Tibial artery (tissue), 4 donors: ENCODE measurements around the gene MAP1LC3B2.

Experiments
- DNase-seq, 2 donors: peaks; one replicate each; pipeline ENCODE4 v3.0.0-alpha.2; 2019
- H3K27ac ChIP-seq, 2 donors: fragments of 200-600 bp; sonication (generic) in 1 of 2; 1 replicate in 1 of 2; 2 replicates in 1 of 2; pipeline ENCODE4 v1.5.1; 2018 to 2019; ENCODE audit warnings: mild to moderate bottlenecking in 1 of 2
- H3K27me3 ChIP-seq, 2 donors: fragments of 200-600 bp; sonication (generic) in 1 of 2; one replicate each; pipeline versions ENCODE4 v1.5.1 to v1.6.0; 2016 to 2019
- H3K36me3 ChIP-seq, 3 donors: fragments of 200-600 bp; sonication (generic) in 2 of 3; one replicate each; pipeline ENCODE4 v1.5.1; 2016 to 2019; ENCODE audit warnings: mild to moderate bottlenecking in 2 of 3
- H3K4me1 ChIP-seq, 4 donors: fragments of 200-600 bp; sonication (generic) in 2 of 4; 1 replicate in 3 of 4; 2 replicates in 1 of 4; pipeline ENCODE4 v1.5.1; 2016 to 2019
- H3K4me3 ChIP-seq, 2 donors: fragments of 200-600 bp; sonication (generic) in 1 of 2; 1 replicate in 1 of 2; 2 replicates in 1 of 2; pipeline ENCODE4 v1.5.1; 2018 to 2019; ENCODE audit warnings: mild to moderate bottlenecking in 2 of 2
- H3K9me3 ChIP-seq, 3 donors: fragments of 200-600 bp; sonication (generic) in 1 of 3; one replicate each; pipeline ENCODE4 v1.5.1; 2016 to 2019
- CTCF ChIP-seq, 2 experiments: fragments of 200-600 bp in 1 of 2; fragments of 450-650 bp in 1 of 2; IDR thresholded peaks; one replicate each; pipeline ENCODE4 v1.5.1; 2017 to 2019; ENCODE audit warnings: antibody characterized with exemption in 2 of 2, mild to moderate bottlenecking in 1 of 2, moderate library complexity in 1 of 2
- intact Hi-C: fragments of 100-400 bp; cut with DNase I; formaldehyde crosslinking; loops from one replicate; pipeline ENCODE4 v1.15.0; 2023; ENCODE audit warnings: low total_unique reads

Gene MAP1LC3B2

GRCh38 chr12:116607039-116607438 lies 47.9 kb downstream of the MAP1LC3B2 start:
- intact Hi-C loops = no loop called here
- DNase-seq = no peak
- H3K9me3 ChIP-seq = no peaks in the 10 kb centered on the region
- H3K36me3 ChIP-seq = no peaks in the 10 kb centered on the region
- no peak for TF ChIP-seq CTCF (IDR thresholded peaks at IDR 0.05)
- H3K27ac ChIP-seq = no peak overlapping the region
- H3K27me3 ChIP-seq = peaks cover 0 to 9% of the 10 kb centered on the region in 2 donors
- peaks cover 0 to 12% (median 0%) of the 10 kb centered on the region in 4 donors for H3K4me1 ChIP-seq
- no peak overlapping the region for H3K4me3 ChIP-seq

GRCh38 chr12:116609319-116610114 lies 50.3 kb downstream of the MAP1LC3B2 start:
- DNase-seq = no peak
- Histone ChIP-seq H3K4me3 (no peak overlapping the region), H3K9me3 (no peaks in the 10 kb centered on the region), H3K36me3 (no peaks in the 10 kb centered on the region), H3K27me3 (peaks cover 0 to 12% of the 10 kb centered on the region in 2 donors), H3K4me1 (peaks cover 0 to 12% (median 0%) of the 10 kb centered on the region in 4 donors), H3K27ac (no peak overlapping the region)
- intact Hi-C loops = no loop called here
- peak in 1 of 2 experiments; percentile 18 for TF ChIP-seq CTCF (IDR thresholded peaks at IDR 0.05)

GRCh38 chr12:116610971-116611541 lies 51.9 kb downstream of the MAP1LC3B2 start:
- no peak overlapping the region for H3K4me3 ChIP-seq
- intact Hi-C loops = no loop called here
- DNase-seq = no peak
- no peak for TF ChIP-seq CTCF (IDR thresholded peaks at IDR 0.05)
- H3K27me3 ChIP-seq = peaks cover 0 to 7% of the 10 kb centered on the region in 2 donors
- H3K4me1 ChIP-seq = peaks cover 0 to 12% (median 0%) of the 10 kb centered on the region in 4 donors
- no peaks in the 10 kb centered on the region for H3K36me3 ChIP-seq
- no peak overlapping the region for H3K27ac ChIP-seq
- no peaks in the 10 kb centered on the region for H3K9me3 ChIP-seq

DNA sequence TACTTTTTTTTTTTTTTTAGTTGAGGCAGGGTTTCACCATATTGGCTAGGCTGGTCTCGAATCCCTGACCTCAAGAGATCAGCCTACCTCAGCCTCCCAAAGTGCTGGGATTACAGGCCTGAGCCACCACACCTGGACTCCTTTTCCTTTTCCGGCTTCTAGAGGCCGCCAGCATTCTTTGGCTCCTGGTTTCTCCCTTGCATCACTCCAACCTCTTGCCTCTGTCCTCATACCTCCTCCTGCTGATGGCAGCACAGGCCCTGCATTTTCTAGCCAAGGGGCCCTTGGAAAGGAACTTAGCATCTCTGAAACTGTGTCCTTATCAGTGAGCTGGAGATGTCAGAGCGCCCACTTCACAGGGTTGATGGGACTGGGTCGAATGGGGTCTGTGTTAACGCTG lies 53.3 kb downstream of the MAP1LC3B2 start:
- Histone ChIP-seq H3K27me3 (peaks cover 0 to 7% of the 10 kb centered on the region in 2 donors), H3K36me3 (no peaks in the 10 kb centered on the region), H3K9me3 (no peaks in the 10 kb centered on the region), H3K4me3 (no peak overlapping the region), H3K4me1 (peaks cover 0 to 12% (median 3%) of the 10 kb centered on the region in 4 donors), H3K27ac (no peak overlapping the region)
- no peak for TF ChIP-seq CTCF (IDR thresholded peaks at IDR 0.05)
- no peak for DNase-seq
- intact Hi-C loops = no loop called here

DNA sequence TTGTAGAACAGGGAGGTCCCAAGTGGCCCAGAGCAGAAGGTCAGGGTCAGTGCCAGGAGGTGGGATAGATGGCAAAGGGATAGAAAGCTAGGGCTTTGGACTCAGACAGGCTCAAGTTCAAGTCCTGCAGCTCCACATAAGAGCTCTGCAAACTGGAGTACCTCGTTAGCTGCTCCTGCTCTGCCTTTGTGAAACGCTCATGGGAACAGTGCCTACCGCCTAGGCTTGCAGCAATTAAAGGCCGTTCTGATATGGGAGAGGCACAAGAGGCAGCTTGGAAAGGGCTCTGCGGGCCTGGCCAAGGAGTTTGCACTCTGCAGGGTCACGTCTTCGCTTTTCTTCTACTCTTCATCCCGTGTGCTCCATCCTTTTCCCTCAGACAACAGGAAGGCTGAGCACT lies 54.1 kb downstream of the MAP1LC3B2 start:
- no peaks in the 10 kb centered on the region for H3K9me3 ChIP-seq
- H3K4me3 ChIP-seq = no peak overlapping the region
- intact Hi-C loops = no loop called here
- H3K36me3 ChIP-seq = no peaks in the 10 kb centered on the region
- no peak overlapping the region for H3K27ac ChIP-seq
- TF ChIP-seq CTCF (IDR thresholded peaks at IDR 0.05) = no peak
- peaks cover 0 to 12% (median 3%) of the 10 kb centered on the region in 4 donors for H3K4me1 ChIP-seq
- peaks cover 0 to 2% of the 10 kb centered on the region in 2 donors for H3K27me3 ChIP-seq
- DNase-seq = no peak
